HG02852 (cell line): ENCODE data around the gene PCBP1.
"Not testable (repeated sequence)": the region's sequence is repeated elsewhere in the genome, so short reads cannot be mapped to it uniquely, and the experiment has no call there.

Experiments
- ATAC-seq: cut with Tn5 transposase; IDR thresholded peaks from one replicate; pipeline ENCODE4 v1.9.1; 2021; ENCODE audit warnings: mild to moderate bottlenecking, moderate library complexity; ENCODE audit not compliant: unreplicated experiment

Gene PCBP1

GRCh38 chr2:70095720-70096670 lies 8.7 kb downstream of the PCBP1 start:
- no peak for ATAC-seq

GRCh38 chr2:70098032-70098431 lies 10.8 kb downstream of the PCBP1 start:
- ATAC-seq, result no peak

GRCh38 chr2:70099270-70099669 lies 12.0 kb downstream of the PCBP1 start:
- ATAC-seq, result no peak

- no peak for ATAC-seq
Observed at GRCh38 chr2:70101174-70101573, 13.9 kb downstream of the PCBP1 start.

GRCh38 chr2:70101686-70102085 lies 14.4 kb downstream of the PCBP1 start:
- not testable (repeated sequence) for ATAC-seq

- ATAC-seq, result not testable (repeated sequence)
Observed at GRCh38 chr2:70102323-70102905, 15.1 kb downstream of the PCBP1 start.

GRCh38 chr2:70103531-70104061 lies 16.3 kb downstream of the PCBP1 start:
- no peak for ATAC-seq

GRCh38 chr2:70104231-70105111 lies 17.2 kb downstream of the PCBP1 start:
- no peak for ATAC-seq

GRCh38 chr2:70106138-70106537 lies 18.9 kb downstream of the PCBP1 start:
- not testable (repeated sequence) for ATAC-seq

- not testable (repeated sequence) for ATAC-seq
Observed at GRCh38 chr2:70110397-70110796, 23.1 kb downstream of the PCBP1 start.

- no peak for ATAC-seq
Observed at GRCh38 chr2:70111752-70112591, 24.7 kb downstream of the PCBP1 start.

- no peak for ATAC-seq
Observed at GRCh38 chr2:70113359-70114070, 26.2 kb downstream of the PCBP1 start.

GRCh38 chr2:70115646-70116442 lies 28.6 kb downstream of the PCBP1 start:
- peak; percentile 64 for ATAC-seq

- ATAC-seq, result no peak
Observed at GRCh38 chr2:70116936-70117552, 29.8 kb downstream of the PCBP1 start.

GRCh38 chr2:70118798-70119454 lies 31.6 kb downstream of the PCBP1 start:
- ATAC-seq, result no peak

GRCh38 chr2:70121627-70122372 lies 34.5 kb downstream of the PCBP1 start:
- no peak for ATAC-seq

GRCh38 chr2:70122470-70122869 lies 35.2 kb downstream of the PCBP1 start:
- ATAC-seq, result no peak
